ENCODE measurements around the gene SLC4A5.

SLC4A5 gene

DNA sequence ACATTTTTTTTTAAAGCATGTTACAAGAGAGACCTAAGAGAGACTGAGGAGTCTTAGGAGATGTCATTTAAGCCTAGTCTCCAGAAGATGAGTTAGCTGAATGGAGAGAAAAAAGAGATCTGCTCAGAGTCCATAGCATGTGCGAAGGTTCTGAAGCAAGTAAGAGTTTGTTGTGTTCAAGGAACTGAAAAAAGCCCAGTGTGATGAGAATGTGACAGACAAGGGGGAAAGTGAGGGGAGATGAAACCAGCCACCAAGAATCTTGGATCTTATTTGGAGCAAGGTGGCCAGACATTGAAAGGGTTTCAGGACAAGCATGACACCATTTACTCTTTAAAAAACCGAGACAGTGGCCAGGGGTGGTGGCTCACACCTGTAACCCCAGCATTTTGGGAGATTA, 159.3 kb downstream of the SLC4A5 start:
- TF ChIP-seq CTCF (IDR thresholded peaks at IDR 0.05; ENCODE audit: low read depth, low read length, missing control alignments): no peak
- DNase-seq (ENCODE audit: extremely low read depth, low read depth): no peak
- no peak overlapping the region for H3K4me3 ChIP-seq (replicated peaks; ENCODE audit: low read depth, low read length)

DNA sequence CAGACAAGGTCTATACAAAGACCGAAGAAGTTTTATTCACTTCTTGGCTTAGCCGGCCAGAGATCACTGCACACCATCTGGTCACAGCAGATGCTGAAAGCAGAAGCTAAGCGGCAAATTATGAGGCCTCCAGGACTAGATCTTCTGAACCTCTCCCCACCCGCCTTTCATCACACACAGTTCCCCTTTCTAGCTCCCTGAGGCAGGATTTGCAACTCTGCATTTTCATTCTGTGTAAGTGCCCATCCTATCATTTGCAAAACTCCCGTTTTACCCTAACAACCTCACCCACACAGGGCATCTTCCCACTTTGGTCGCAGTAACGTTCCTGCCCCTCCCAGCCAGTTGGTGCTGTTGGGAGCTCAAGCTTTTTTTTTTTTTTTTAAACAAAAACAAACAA, 161.5 kb downstream of the SLC4A5 start:
- H3K4me3 ChIP-seq (replicated peaks; ENCODE audit: low read depth, low read length): no peak overlapping the region
- no peak for DNase-seq (ENCODE audit: extremely low read depth, low read depth)
- no peak for TF ChIP-seq CTCF (IDR thresholded peaks at IDR 0.05; ENCODE audit: low read depth, low read length, missing control alignments)

DNA sequence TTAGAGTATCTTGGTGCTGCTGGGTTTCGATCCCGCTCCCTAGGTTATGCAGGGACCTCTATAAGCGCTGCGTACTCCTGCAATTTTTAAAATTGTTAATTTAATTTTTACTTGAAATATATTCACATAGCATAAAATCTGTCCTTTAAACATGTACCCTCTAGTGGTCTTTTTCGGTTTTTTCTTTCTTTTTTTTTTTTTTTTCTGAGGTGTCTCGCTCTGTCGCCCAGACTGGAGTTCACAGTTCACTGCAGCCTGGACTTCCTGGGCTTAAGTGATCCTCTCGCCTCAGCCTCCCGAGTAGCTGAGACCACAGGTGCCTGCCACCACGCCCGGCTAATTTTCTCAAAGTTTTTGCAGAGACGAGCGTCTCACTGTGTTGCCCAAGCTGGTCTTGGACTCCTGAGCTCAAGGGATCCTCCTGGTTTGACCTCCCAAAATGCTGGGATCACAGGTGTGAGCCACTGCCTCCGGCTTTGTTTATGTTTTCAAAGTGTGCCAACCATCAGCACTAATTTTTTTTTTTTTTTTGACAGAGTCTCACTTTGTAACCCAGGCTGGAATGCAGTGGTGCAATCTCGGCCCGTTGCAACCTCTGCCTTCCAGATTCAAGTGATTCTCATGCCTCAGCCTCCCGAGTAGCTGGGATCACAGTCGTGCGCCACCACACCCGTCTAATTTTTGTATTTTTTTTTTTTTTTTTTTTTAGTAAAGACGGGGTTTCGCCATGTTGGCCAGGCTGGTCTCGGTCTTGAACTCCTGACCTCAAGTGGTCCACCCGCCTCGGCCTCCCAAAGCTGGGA, 164.0 kb downstream of the SLC4A5 start:
- peak overlapping the region; percentile 79 for H3K4me3 ChIP-seq (replicated peaks; ENCODE audit: low read depth, low read length)
- peak; percentile 10 for TF ChIP-seq CTCF (IDR thresholded peaks at IDR 0.05; ENCODE audit: low read depth, low read length, missing control alignments)
- no peak for DNase-seq (ENCODE audit: extremely low read depth, low read depth)

DNA sequence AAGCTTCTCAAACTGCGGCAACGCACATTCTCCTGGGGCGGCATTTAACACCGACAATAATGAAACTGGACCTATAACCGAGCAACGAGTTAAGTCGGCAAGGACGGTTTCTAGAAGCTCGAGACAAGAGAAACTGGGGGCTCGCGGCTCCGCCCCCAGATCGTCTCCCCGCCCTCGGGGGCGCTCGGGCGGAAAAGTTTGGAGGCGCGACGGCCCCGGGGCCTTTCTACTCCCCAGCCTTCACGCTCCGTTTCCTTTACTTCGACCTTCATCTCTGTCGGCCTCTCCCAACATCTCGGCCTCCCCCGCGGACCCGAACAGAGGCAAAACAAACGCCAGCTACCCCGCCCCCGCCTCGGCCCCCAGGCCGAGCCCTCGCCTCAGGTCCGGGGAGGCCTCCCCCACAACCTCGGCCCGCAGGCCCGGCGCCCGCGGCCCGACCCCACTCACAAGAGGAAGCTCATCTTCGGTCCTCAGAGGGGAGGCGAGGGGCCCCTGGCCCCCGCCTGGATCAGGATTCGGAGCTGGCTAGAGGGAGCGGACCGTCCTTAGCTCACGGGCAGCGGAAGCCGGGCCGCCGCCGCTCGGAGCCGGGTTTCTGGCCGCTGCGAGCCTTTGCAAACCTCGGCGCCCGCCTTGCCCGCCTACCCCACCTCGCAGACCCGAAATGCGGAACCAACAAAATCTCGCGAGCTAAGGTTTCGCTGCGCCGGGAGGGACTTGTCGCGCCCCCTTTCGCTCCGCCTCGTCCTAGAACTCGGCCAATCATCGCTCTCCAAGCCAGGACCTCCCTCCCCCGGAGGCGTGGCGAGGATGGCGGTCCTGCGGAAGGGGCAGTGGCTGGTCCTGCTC, 164.8 kb downstream of the SLC4A5 start, which contains the start of gene MOB1A:
MOB1A (minus strand) TSS at position 669 of the 852 bp plus-strand sequence; CDS start at position 464, 205 bp downstream.
- TF ChIP-seq CTCF (IDR thresholded peaks at IDR 0.05; ENCODE audit: low read depth, low read length, missing control alignments): peak; percentile 18
- H3K4me3 ChIP-seq (replicated peaks; ENCODE audit: low read depth, low read length): peak within 1 kb of the TSS; percentile 79
- peak; percentile 93 for DNase-seq (ENCODE audit: extremely low read depth, low read depth)

DNA sequence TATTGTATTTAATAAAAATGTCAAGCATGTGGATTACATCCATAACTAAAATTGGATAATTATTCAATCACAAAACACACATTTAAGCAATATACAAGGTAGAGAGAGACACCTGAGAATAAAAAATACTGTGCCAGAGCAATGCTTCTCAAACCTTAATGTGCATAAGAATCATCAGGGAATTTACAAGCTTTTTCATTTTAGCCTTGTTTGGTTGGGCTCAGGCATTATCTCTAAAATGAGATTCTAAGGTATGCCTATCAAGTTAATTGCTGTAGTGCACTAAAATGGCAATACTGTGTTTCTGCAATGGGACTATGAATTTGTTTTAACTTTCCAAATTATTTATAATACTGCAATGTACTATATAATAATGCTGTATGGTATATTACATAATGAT, 165.5 kb downstream of the SLC4A5 start:
- no peak for DNase-seq (ENCODE audit: extremely low read depth, low read depth)
- no peak for TF ChIP-seq CTCF (IDR thresholded peaks at IDR 0.05; ENCODE audit: low read depth, low read length, missing control alignments)
- peak overlapping the region; percentile 79 for H3K4me3 ChIP-seq (replicated peaks; ENCODE audit: low read depth, low read length)

- H3K4me3 ChIP-seq (replicated peaks; ENCODE audit: low read depth, low read length): no peak overlapping the region
- TF ChIP-seq CTCF (IDR thresholded peaks at IDR 0.05; ENCODE audit: low read depth, low read length, missing control alignments): no peak
- DNase-seq (ENCODE audit: extremely low read depth, low read depth): no peak
Observed at GRCh38 chr2:74174909-74175308, 168.3 kb downstream of the SLC4A5 start.
